Breast epithelium (tissue), 4 donors: ENCODE results near the gene ARHGAP25. TPM values are rescaled to one million over a fixed set of nuclear protein-coding genes. Genes with fewer than 3 reads are reported as not detected.

Experiments
- DNase-seq, 2 donors: peaks; one replicate each; pipeline ENCODE4 v3.0.0-alpha.2; 2019; ENCODE audit warnings: low spot score in 2 of 2
- H3K27ac ChIP-seq, 2 donors: fragments of 200-600 bp; sonication (generic) in 1 of 2; one replicate each; pipeline ENCODE4 v1.5.1; 2016 to 2019; ENCODE audit warnings: mild to moderate bottlenecking in 1 of 2
- H3K27me3 ChIP-seq, 2 donors: fragments of 200-600 bp; sonication (generic) in 1 of 2; one replicate each; pipeline versions ENCODE4 v1.5.1 to v1.6.0; 2017 to 2019; ENCODE audit warnings: control low read depth in 1 of 2, mild to moderate bottlenecking in 1 of 2
- H3K36me3 ChIP-seq: fragments of 200-600 bp; one replicate; pipeline ENCODE4 v1.5.1; 2019
- H3K4me1 ChIP-seq, 2 donors: fragments of 200-600 bp; sonication (generic); one replicate each; pipeline ENCODE4 v1.5.1; 2016 to 2019; ENCODE audit warnings: control low read depth in 1 of 2
- H3K4me3 ChIP-seq, 3 donors: fragments of 200-600 bp; sonication (generic); 1 replicate in 2 of 3; 2 replicates in 1 of 3; pipeline ENCODE4 v1.5.1; 2016 to 2019; ENCODE audit warnings: mild to moderate bottlenecking in 3 of 3, moderate library complexity in 2 of 3
- H3K9me3 ChIP-seq, 2 donors: fragments of 200-600 bp; sonication (generic) in 1 of 2; one replicate each; pipeline ENCODE4 v1.5.1; 2016 to 2019; ENCODE audit warnings: control low read depth in 1 of 2
- CTCF ChIP-seq, 3 donors: fragments of 450-650 bp; IDR thresholded peaks; one replicate each; pipeline ENCODE4 v1.5.1; 2016 to 2017; ENCODE audit warnings: antibody characterized with exemption in 3 of 3, mild to moderate bottlenecking in 3 of 3, moderate library complexity in 3 of 3
- POLR2A ChIP-seq: fragments of 450-650 bp; IDR thresholded peaks from one replicate; pipeline ENCODE4 v1.6.1; 2016; ENCODE audit warnings: antibody characterized with exemption, mild to moderate bottlenecking, moderate library complexity
- POLR2AphosphoS5 ChIP-seq, 3 donors: sonication (generic); formaldehyde crosslinking; IDR thresholded peaks; one replicate each; pipeline ENCODE4 v1.6.1; 2017; ENCODE audit warnings: antibody characterized with exemption in 3 of 3
- intact Hi-C: fragments of 100-400 bp; cut with DNase I; formaldehyde crosslinking; loops from one replicate; pipeline ENCODE4 v1.15.1; 2023; ENCODE audit warnings: low total_unique reads
- total RNA-seq, 3 donors: library from RNA; depleted of rRNA; stranded (reverse); fragments of >200 nt; gene quantifications; one replicate each; pipeline ENCODE4 v1.1.0, GENCODE V29; 2016

ARHGAP25 gene
- total RNA-seq, 3 donors from 2014 or later: 7.8 to 10.8 (median 9.5) TPM

- H3K4me1 ChIP-seq: no peaks in the 10 kb centered on the region
- no peaks in the 10 kb centered on the region for H3K36me3 ChIP-seq
- H3K27me3 ChIP-seq: no peaks in the 10 kb centered on the region
- no peaks in the 10 kb centered on the region for H3K9me3 ChIP-seq
- intact Hi-C loops: no loop called here
- no peak overlapping the region for H3K27ac ChIP-seq
- DNase-seq: no peak
- TF ChIP-seq CTCF (IDR thresholded peaks at IDR 0.05) (no peak), POLR2A (no peak), POLR2AphosphoS5 (IDR thresholded peaks at IDR 0.05) (no peak)
- H3K4me3 ChIP-seq: no peak overlapping the region
Measured at GRCh38 chr2:68860111-68860510, 125.5 kb downstream of the ARHGAP25 start.

- Histone ChIP-seq H3K27ac (no peak overlapping the region), H3K9me3 (no peaks in the 10 kb centered on the region), H3K27me3 (no peaks in the 10 kb centered on the region), H3K4me1 (no peaks in the 10 kb centered on the region), H3K36me3 (no peaks in the 10 kb centered on the region), H3K4me3 (no peak overlapping the region)
- intact Hi-C loops: no loop called here
- TF ChIP-seq POLR2A (no peak), CTCF (IDR thresholded peaks at IDR 0.05) (no peak), POLR2AphosphoS5 (IDR thresholded peaks at IDR 0.05) (no peak)
- DNase-seq: no peak
Measured at GRCh38 chr2:68861330-68861729, 126.7 kb downstream of the ARHGAP25 start.

- H3K27ac ChIP-seq: no peak overlapping the region
- H3K27me3 ChIP-seq: no peaks in the 10 kb centered on the region
- no peak for TF ChIP-seq POLR2AphosphoS5 (IDR thresholded peaks at IDR 0.05)
- TF ChIP-seq POLR2A: no peak
- no peak for TF ChIP-seq CTCF (IDR thresholded peaks at IDR 0.05)
- H3K4me3 ChIP-seq: no peak overlapping the region
- intact Hi-C loops: no loop called here
- no peaks in the 10 kb centered on the region for H3K36me3 ChIP-seq
- DNase-seq: no peak
- H3K9me3 ChIP-seq: no peaks in the 10 kb centered on the region
- no peaks in the 10 kb centered on the region for H3K4me1 ChIP-seq
Measured at GRCh38 chr2:68862889-68863288, 128.3 kb downstream of the ARHGAP25 start.

GRCh38 chr2:68863996-68864395 is 129.4 kb downstream of the ARHGAP25 start:
- no peak for DNase-seq
- no peaks in the 10 kb centered on the region for H3K27me3 ChIP-seq
- TF ChIP-seq POLR2A (no peak), CTCF (IDR thresholded peaks at IDR 0.05) (no peak), POLR2AphosphoS5 (IDR thresholded peaks at IDR 0.05) (no peak)

GRCh38 chr2:68865108-68865507 is 130.5 kb downstream of the ARHGAP25 start:
- no peaks in the 10 kb centered on the region for H3K36me3 ChIP-seq
- intact Hi-C loops: no loop called here
- no peak for DNase-seq
- no peaks in the 10 kb centered on the region for H3K9me3 ChIP-seq
- H3K4me1 ChIP-seq: no peaks in the 10 kb centered on the region
- H3K27ac ChIP-seq: no peak overlapping the region
- H3K27me3 ChIP-seq: no peaks in the 10 kb centered on the region
- TF ChIP-seq CTCF (IDR thresholded peaks at IDR 0.05) (no peak), POLR2A (no peak)
- no peak overlapping the region for H3K4me3 ChIP-seq

More at GRCh38 chr2:68863996-68864395, 129.4 kb downstream of the ARHGAP25 start:
- Histone ChIP-seq H3K36me3 (no peaks in the 10 kb centered on the region), H3K9me3 (no peaks in the 10 kb centered on the region), H3K4me1 (no peaks in the 10 kb centered on the region), H3K4me3 (no peak overlapping the region), H3K27ac (no peak overlapping the region)
- intact Hi-C loops: no loop called here
